BLaER1 treated with 17β-estradiol and CSF1 and Interleukin-3, amounts not matched to agents 10 nM and 100 nM (cell line): Measurements from ENCODE around the gene MYL10.

Source experiments
- H3K27ac ChIP-seq, 11 experiments: shearing (Covaris generic); formaldehyde crosslinking; 2 replicates each; pipeline ENCODE4 v1.8.1; 2022
- H3K27me3 ChIP-seq, 11 experiments: shearing (Covaris generic); formaldehyde crosslinking; 2 replicates each; pipeline ENCODE4 v1.8.1; 2022
- H3K36me3 ChIP-seq, 11 experiments: shearing (Covaris generic); formaldehyde crosslinking; 2 replicates each; pipeline ENCODE4 v1.8.1; 2022
- H3K4me1 ChIP-seq, 10 experiments: shearing (Covaris generic); formaldehyde crosslinking; 2 replicates each; pipeline ENCODE4 v1.8.1; 2022
- H3K4me2 ChIP-seq, 11 experiments: shearing (Covaris generic); formaldehyde crosslinking; 2 replicates each; pipeline ENCODE4 v1.8.1; 2022
- H3K4me3 ChIP-seq, 10 experiments: shearing (Covaris generic); formaldehyde crosslinking; 2 replicates each; pipeline ENCODE4 v1.8.1; 2022
- H3K9ac ChIP-seq, 11 experiments: shearing (Covaris generic); formaldehyde crosslinking; 2 replicates each; pipeline ENCODE4 v1.8.1; 2022
- H3K9me3 ChIP-seq, 11 experiments: shearing (Covaris generic); formaldehyde crosslinking; replicated peaks in 1 of 11; 2 replicates each; pipeline ENCODE4 v1.8.1; 2022
- H4K20me1 ChIP-seq, 11 experiments: shearing (Covaris generic); formaldehyde crosslinking; 2 replicates each; pipeline ENCODE4 v1.8.1; 2022
- Cebpa-rat ChIP-seq, 11 experiments: shearing (Covaris generic); IDR thresholded peaks; 2 replicates each; pipeline ENCODE4 v1.8.1; 2022

MYL10 gene

DNA sequence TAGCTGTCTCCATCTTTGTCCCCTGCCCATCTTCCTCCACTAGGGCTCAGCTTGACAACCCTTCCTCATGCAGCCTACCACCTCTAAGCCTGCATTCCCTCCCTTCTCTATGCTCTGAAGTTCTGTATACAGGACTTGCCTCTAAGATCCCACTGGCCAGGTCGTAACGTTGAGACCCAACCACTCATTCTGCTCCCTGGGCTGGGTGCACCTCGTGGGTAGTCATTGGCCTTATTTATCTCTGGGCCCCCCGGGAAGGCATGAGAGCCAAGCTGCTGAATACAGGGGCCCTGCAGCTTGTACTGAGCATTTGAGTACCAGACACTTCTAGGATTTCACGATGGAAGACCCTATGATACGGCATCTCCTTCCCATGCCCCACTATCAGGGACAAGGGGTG, 31.2 kb downstream of the MYL10 start:
- no peak for TF ChIP-seq Cebpa-rat (IDR thresholded peaks at IDR 0.05)
- no peak overlapping the region for H3K4me2 ChIP-seq
- no peak overlapping the region for H3K9ac ChIP-seq
- H3K27me3 ChIP-seq: no peaks in the 10 kb centered on the region
- H3K4me3 ChIP-seq: no peak overlapping the region
- H3K9me3 ChIP-seq: peaks cover 0 to 12% (median 0%) of the 10 kb centered on the region in 11 experiments; a peak in 2 of 22 replicates
- H4K20me1 ChIP-seq: no peaks in the 10 kb centered on the region
- H3K4me1 ChIP-seq: peaks cover 0 to 13% (median 9%) of the 10 kb centered on the region in 10 experiments; a peak in 9 of 20 replicates
- no peak overlapping the region for H3K27ac ChIP-seq
- H3K36me3 ChIP-seq: no peaks in the 10 kb centered on the region

- H4K20me1 ChIP-seq: no peaks in the 10 kb centered on the region
- no peaks in the 10 kb centered on the region for H3K36me3 ChIP-seq
- no peak overlapping the region for H3K27ac ChIP-seq
- H3K4me1 ChIP-seq: peaks cover 0 to 9% (median 7%) of the 10 kb centered on the region in 10 experiments; a peak in 8 of 20 replicates
- H3K9me3 ChIP-seq: peaks cover 0 to 12% (median 0%) of the 10 kb centered on the region in 11 experiments; a peak in 2 of 22 replicates
- H3K27me3 ChIP-seq: no peaks in the 10 kb centered on the region
- no peak overlapping the region for H3K9ac ChIP-seq
- no peak overlapping the region for H3K4me2 ChIP-seq
- TF ChIP-seq Cebpa-rat (IDR thresholded peaks at IDR 0.05): peak in 1 of 11 experiments; percentile 24; a peak in 1 of 22 replicates
- no peak overlapping the region for H3K4me3 ChIP-seq
Observed at GRCh38 chr7:101596898-101597297, 32.2 kb downstream of the MYL10 start.

GRCh38 chr7:101595766-101596537, 33.1 kb downstream of the MYL10 start:
- Histone ChIP-seq H3K9me3 (peaks cover 0 to 12% (median 0%) of the 10 kb centered on the region in 11 experiments; a peak in 2 of 22 replicates), H3K36me3 (no peaks in the 10 kb centered on the region), H4K20me1 (no peaks in the 10 kb centered on the region), H3K4me2 (no peak overlapping the region), H3K27me3 (no peaks in the 10 kb centered on the region), H3K4me1 (peaks cover 0 to 9% (median 7%) of the 10 kb centered on the region in 10 experiments; a peak in 8 of 20 replicates), H3K9ac (no peak overlapping the region), H3K27ac (no peak overlapping the region), H3K4me3 (no peak overlapping the region)
- TF ChIP-seq Cebpa-rat (IDR thresholded peaks at IDR 0.05): no peak

DNA sequence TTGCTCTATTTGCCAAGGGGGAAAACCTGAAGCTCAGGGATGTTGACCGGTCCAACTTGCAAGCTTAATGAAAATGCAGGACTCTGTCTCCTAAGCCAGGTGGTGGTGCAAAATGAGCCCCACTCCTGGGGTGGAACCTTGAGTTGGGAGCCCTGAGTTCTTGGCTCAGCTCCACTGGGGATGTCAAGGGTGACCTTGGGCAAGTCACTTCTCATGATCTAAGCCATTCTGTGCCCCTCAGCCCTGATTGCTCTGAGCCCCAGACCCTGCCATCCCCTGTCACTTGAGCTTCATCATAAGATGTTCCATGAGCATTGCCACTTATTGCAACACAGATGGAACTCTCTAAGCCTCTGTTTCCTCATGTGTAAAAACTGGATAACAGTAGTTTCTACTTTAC, 33.9 kb downstream of the MYL10 start:
- Histone ChIP-seq H3K27me3 (no peaks in the 10 kb centered on the region), H4K20me1 (no peaks in the 10 kb centered on the region), H3K9me3 (peaks cover 0 to 12% (median 0%) of the 10 kb centered on the region in 11 experiments; a peak in 2 of 22 replicates), H3K9ac (no peak overlapping the region), H3K27ac (no peak overlapping the region), H3K4me3 (no peak overlapping the region), H3K4me2 (no peak overlapping the region), H3K4me1 (peaks cover 0 to 9% (median 7%) of the 10 kb centered on the region in 10 experiments; a peak in 8 of 20 replicates), H3K36me3 (no peaks in the 10 kb centered on the region)
- TF ChIP-seq Cebpa-rat (IDR thresholded peaks at IDR 0.05): 0 out of 22 replicates have a peak, but pooled peaks of 1 of the 11 experiments have one; percentile 11

DNA sequence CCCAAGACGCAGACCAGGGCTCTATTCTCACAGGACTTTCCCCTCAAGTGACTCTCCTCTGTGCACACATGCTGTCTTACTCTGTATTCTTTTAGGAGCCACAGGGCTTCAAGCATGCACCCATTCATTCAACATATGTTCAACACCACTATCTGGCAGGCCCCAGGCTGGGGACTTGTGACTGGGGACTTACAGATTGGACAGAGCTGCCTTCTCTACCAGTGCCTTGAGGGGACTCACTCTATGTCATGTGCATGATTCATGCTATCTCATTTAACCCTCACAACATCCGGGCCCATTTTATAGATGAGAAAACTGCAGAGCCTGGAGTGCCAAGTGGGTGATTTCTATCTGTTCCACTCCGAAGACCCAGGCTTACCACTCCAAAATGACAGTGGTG, 34.3 kb downstream of the MYL10 start:
- Histone ChIP-seq H3K9ac (no peak overlapping the region), H3K36me3 (no peaks in the 10 kb centered on the region), H3K9me3 (peaks cover 0 to 12% (median 0%) of the 10 kb centered on the region in 11 experiments; a peak in 2 of 22 replicates), H3K4me2 (no peak overlapping the region), H4K20me1 (no peaks in the 10 kb centered on the region), H3K4me3 (no peak overlapping the region), H3K27me3 (no peaks in the 10 kb centered on the region), H3K27ac (no peak overlapping the region), H3K4me1 (peaks cover 0 to 9% (median 7%) of the 10 kb centered on the region in 10 experiments; a peak in 8 of 20 replicates)
- no peak for TF ChIP-seq Cebpa-rat (IDR thresholded peaks at IDR 0.05)

- Histone ChIP-seq H3K27ac (no peak overlapping the region), H4K20me1 (no peaks in the 10 kb centered on the region), H3K27me3 (no peaks in the 10 kb centered on the region), H3K4me3 (no peak overlapping the region), H3K4me2 (no peak overlapping the region), H3K4me1 (peaks cover 0 to 7% (median 2%) of the 10 kb centered on the region in 10 experiments; a peak in 8 of 20 replicates), H3K36me3 (no peaks in the 10 kb centered on the region), H3K9me3 (peaks cover 0 to 12% (median 0%) of the 10 kb centered on the region in 11 experiments; a peak in 2 of 22 replicates), H3K9ac (no peak overlapping the region)
- TF ChIP-seq Cebpa-rat (IDR thresholded peaks at IDR 0.05): no peak
Observed at GRCh38 chr7:101593556-101593955, 35.5 kb downstream of the MYL10 start.

- no peak for TF ChIP-seq Cebpa-rat (IDR thresholded peaks at IDR 0.05)
- H3K4me1 ChIP-seq: peaks cover 0 to 7% (median 0%) of the 10 kb centered on the region in 10 experiments; a peak in 2 of 20 replicates
Observed at GRCh38 chr7:101591504-101591903, 37.6 kb downstream of the MYL10 start.

DNA sequence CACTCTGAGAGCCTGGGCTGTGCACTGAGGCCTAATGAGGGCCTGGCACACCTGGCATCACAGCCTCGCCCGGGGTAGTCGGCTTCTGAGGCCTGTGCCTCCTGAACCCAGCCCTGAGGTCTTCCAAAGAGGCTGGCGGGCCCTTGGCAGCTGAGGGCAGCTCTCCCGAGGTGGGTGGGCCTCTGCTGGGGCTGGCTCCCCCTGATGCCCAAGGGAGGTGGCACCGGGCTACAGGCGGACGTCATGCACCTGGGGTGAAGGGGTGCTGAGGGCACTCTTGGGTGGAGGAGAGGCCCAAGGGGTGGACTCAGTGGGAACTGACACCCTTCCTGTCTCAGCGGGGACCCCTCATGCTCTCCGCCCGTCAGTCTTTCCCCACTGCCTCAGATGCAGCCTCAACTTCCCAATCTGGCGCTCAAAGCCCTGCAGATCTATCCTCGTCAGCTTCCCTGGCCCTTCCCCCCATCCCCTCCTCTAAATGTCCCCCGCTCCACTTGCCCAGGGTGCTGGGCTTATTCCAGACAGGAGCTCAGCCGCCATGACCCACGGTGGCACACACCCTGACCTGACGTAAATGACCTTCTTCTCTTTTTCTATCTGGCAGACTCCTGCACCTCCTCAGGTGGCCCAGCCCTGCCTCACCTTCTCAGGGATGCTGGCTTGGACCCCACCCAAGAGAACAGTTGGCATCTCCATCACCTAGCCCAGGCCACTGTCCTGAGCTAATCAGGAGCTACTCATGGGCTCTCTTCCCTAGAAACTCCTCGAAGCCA, 38.2 kb downstream of the MYL10 start:
- H3K4me3 ChIP-seq: no peak overlapping the region
- no peak overlapping the region for H3K9ac ChIP-seq
- no peak for TF ChIP-seq Cebpa-rat (IDR thresholded peaks at IDR 0.05)
- no peaks in the 10 kb centered on the region for H3K27me3 ChIP-seq
- H3K4me2 ChIP-seq: no peak overlapping the region
- no peak overlapping the region for H3K27ac ChIP-seq
- H3K9me3 ChIP-seq: peaks cover 0 to 2% (median 0%) of the 10 kb centered on the region in 11 experiments; a peak in 2 of 22 replicates
- peaks cover 0 to 7% (median 0%) of the 10 kb centered on the region in 10 experiments; a peak in 2 of 20 replicates for H3K4me1 ChIP-seq
- H3K36me3 ChIP-seq: no peaks in the 10 kb centered on the region
- no peaks in the 10 kb centered on the region for H4K20me1 ChIP-seq

More at GRCh38 chr7:101591504-101591903, 37.6 kb downstream of the MYL10 start:
- Histone ChIP-seq H3K9me3 (peaks cover 0 to 9% (median 0%) of the 10 kb centered on the region in 11 experiments; a peak in 2 of 22 replicates), H4K20me1 (no peaks in the 10 kb centered on the region), H3K27me3 (no peaks in the 10 kb centered on the region), H3K4me2 (no peak overlapping the region), H3K27ac (no peak overlapping the region), H3K36me3 (no peaks in the 10 kb centered on the region), H3K9ac (no peak overlapping the region), H3K4me3 (no peak overlapping the region)
